Measurements from ENCODE around the gene EGFL8.

The EGFL8 gene

GRCh38 chr6:32189069-32189741, 24.8 kb downstream of the EGFL8 start:
- Histone ChIP-seq H3K4me3 (ENCODE audit: low read depth, low read length) (peak overlapping the region; percentile 67), H3K27me3 (replicated peaks) (no peaks in the 10 kb centered on the region), H3K27ac (peak overlapping the region; percentile 65), H3K36me3 (replicated peaks) (peaks cover 23% of the 10 kb centered on the region)
- no peak for DNase-seq
- no peak for TF ChIP-seq CTCF (IDR thresholded peaks at IDR 0.05; ENCODE audit: low read depth, low read length, missing control alignments)
- in situ Hi-C loops (cut with HindIII; ENCODE audit: low pct_ligation_motif_present, low sequenced_read_pairs): loop anchor here (10.0 kb wide), 1 partner anchor 64 kb away; the partner anchor contains the start of gene ATF6B

- in situ Hi-C loops (cut with HindIII; ENCODE audit: low pct_ligation_motif_present, low sequenced_read_pairs): loop anchor here (10.0 kb wide), 1 partner anchor 65 kb away; the partner anchor contains the start of gene ATF6B
- no peaks in the 10 kb centered on the region for H3K27me3 ChIP-seq (replicated peaks)
- H3K4me3 ChIP-seq (ENCODE audit: low read depth, low read length): peak overlapping the region; percentile 67
These were observed 25.3 kb downstream of the EGFL8 start for GRCh38 chr6:32189742-32190053.

GRCh38 chr6:32190054-32190851, 25.9 kb downstream of the EGFL8 start, which contains the start of gene PBX2:
Gene PBX2 (minus strand): TSS chr6:32190202. CDS start chr6:32189915, 287 bp downstream.
- Histone ChIP-seq H3K4me3 (ENCODE audit: low read depth, low read length) (peak within 1 kb of the TSS; percentile 67), H3K36me3 (replicated peaks) (peaks cover 21% of the 10 kb centered on the region), H3K27me3 (replicated peaks) (no peaks in the 10 kb centered on the region), H3K27ac (peak within 1 kb of the TSS; percentile 65)
- DNase-seq: peak; percentile 86
- TF ChIP-seq CTCF (IDR thresholded peaks at IDR 0.05; ENCODE audit: low read depth, low read length, missing control alignments): no peak
- in situ Hi-C loops (cut with HindIII; ENCODE audit: low pct_ligation_motif_present, low sequenced_read_pairs): no loop called here

More at GRCh38 chr6:32189742-32190053, 25.3 kb downstream of the EGFL8 start:
- Histone ChIP-seq H3K27ac (peak overlapping the region; percentile 65), H3K36me3 (replicated peaks) (peaks cover 21% of the 10 kb centered on the region)
- TF ChIP-seq CTCF (IDR thresholded peaks at IDR 0.05; ENCODE audit: low read depth, low read length, missing control alignments): no peak
- DNase-seq: no peak

- no peaks in the 10 kb centered on the region for H3K27me3 ChIP-seq (replicated peaks)
- no peak overlapping the region for H3K4me3 ChIP-seq (ENCODE audit: low read depth, low read length)
- no peak for DNase-seq
- TF ChIP-seq CTCF (IDR thresholded peaks at IDR 0.05; ENCODE audit: low read depth, low read length, missing control alignments): no peak
- in situ Hi-C loops (cut with HindIII; ENCODE audit: low pct_ligation_motif_present, low sequenced_read_pairs): no loop called here
- no peak overlapping the region for H3K27ac ChIP-seq
- H3K36me3 ChIP-seq (replicated peaks): peaks cover 18% of the 10 kb centered on the region
These were observed 26.7 kb downstream of the EGFL8 start for GRCh38 chr6:32190911-32191677.

GRCh38 chr6:32191696-32192607, 27.6 kb downstream of the EGFL8 start:
- H3K4me3 ChIP-seq (ENCODE audit: low read depth, low read length): no peak overlapping the region

More at GRCh38 chr6:32191696-32192607, 27.6 kb downstream of the EGFL8 start:
- in situ Hi-C loops (cut with HindIII; ENCODE audit: low pct_ligation_motif_present, low sequenced_read_pairs): no loop called here
- H3K27ac ChIP-seq: no peak overlapping the region
- H3K36me3 ChIP-seq (replicated peaks): peaks cover 9% of the 10 kb centered on the region
- H3K27me3 ChIP-seq (replicated peaks): no peaks in the 10 kb centered on the region
- DNase-seq: no peak
- TF ChIP-seq CTCF (IDR thresholded peaks at IDR 0.05; ENCODE audit: low read depth, low read length, missing control alignments): no peak
